Measurements from ENCODE around the gene PRM3.
"Not testable (repeated sequence)": the region's sequence is repeated elsewhere in the genome, so short reads cannot be mapped to it uniquely, and the experiment has no call there.

Gene PRM3

GRCh38 chr16:11303405-11304138 lies 30.1 kb upstream of the PRM3 start:
- no peak for DNase-seq

DNA sequence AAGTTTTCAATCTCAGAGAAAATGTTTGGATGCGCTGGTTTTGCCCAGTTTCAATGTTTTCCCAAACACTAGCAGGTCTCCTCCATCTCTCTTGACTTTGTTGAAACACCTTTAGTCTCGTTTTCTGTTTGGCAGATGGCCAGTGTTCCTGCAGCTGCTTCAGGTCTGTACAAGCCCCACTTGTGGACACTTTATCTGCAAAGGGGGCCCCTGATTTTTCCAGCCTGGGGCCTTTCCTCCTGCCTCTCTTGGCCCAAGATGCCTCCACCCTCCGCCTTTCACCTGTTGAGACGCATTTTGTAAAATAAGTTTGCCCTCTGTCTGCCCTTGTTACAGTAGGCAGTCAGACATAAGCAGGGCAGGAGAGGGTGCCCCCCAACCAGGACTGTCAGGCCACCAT lies 29.5 kb upstream of the PRM3 start:
- DNase-seq = no peak

GRCh38 chr16:11301645-11302501 lies 28.4 kb upstream of the PRM3 start:
- DNase-seq = no peak

DNA sequence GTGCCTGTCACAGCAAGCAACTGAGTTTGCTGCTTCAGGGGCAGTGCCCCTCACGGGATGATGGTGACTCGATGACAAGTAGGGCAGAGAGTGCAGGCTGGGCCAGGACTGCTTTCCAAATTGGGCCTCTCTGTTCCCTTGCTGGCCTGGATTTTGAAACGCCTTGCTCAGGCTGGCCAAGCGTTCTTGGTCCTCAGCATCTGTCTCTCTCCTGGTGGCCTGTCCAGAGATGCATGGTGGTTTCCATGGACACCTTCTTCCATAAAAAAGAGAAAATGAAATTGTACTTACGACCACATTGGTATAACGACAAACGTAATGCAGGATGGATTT lies 27.1 kb upstream of the PRM3 start:
- DNase-seq = no peak

- DNase-seq = no peak
These were observed 26.6 kb upstream of the PRM3 start for GRCh38 chr16:11299865-11300559.

GRCh38 chr16:11298950-11299547 lies 25.6 kb upstream of the PRM3 start:
- not testable (repeated sequence) for DNase-seq

GRCh38 chr16:11298143-11298900 lies 24.9 kb upstream of the PRM3 start:
- no peak for DNase-seq

DNA sequence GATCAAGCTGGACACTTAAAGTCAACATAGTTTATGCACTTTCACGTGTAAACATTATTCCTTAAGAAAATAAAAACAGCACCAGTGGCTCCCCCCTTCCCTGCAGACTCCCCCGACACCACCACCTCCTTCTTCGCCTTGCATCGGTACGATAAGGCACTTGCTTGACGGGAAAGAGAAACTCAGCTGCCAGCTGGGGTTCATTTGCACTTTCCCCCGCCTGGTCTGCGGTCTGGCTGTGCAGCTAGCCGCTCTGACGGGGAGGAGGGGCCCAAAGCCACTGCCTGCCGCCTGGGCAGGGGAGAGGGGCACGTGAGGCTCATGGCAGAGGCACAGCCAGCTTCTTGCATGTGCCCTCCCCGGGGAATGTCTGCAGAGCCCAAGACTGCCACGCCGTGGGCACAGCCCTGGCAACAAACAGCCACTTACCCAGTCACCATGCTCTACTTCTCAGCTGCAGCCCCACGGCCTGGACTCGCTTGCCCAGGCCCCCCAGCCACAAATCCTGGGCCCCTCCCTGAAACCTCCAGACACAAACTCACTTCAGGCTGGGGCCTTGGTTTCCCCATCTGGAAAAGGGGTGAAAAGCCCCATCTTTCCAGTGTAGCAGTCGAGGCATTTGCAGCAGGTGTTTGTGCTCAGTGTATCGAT lies 24.2 kb upstream of the PRM3 start:
- no peak for DNase-seq

GRCh38 chr16:11296706-11297491 lies 23.5 kb upstream of the PRM3 start:
- DNase-seq = no peak

GRCh38 chr16:11296351-11296705 lies 22.9 kb upstream of the PRM3 start:
- DNase-seq = no peak

GRCh38 chr16:11295672-11296071 lies 22.2 kb upstream of the PRM3 start:
- DNase-seq = no peak

GRCh38 chr16:11292076-11292748 lies 18.8 kb upstream of the PRM3 start:
- DNase-seq = no peak

DNA sequence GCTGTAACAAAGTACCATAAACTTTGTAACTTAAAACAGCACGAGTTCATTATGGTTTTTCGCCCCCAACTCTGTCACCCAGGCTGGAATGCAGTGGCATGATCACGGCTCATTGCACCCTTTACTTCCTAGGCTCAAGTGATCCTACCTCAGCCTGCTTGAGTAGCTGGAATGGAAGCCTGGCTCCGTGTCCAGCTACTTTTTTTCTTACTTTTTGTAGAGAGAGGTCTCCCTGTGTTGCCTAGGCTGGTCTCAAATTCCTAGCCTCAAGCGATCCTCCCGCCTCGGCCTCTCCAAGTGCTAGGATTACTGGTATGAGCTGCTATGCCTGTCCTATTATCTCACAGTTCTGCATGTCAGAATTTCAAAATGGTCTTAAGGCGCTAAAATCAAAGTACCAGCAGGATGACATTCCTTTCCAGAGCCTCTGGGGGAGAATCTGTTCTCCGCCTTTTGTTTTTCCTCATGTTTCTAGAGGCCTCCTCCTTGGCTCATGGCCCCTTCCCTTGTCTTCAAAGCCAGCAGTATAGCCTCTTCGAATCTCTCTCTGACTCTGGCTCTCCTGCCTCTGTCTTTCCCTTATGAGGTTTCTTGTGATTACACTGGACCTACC lies 17.8 kb upstream of the PRM3 start:
- DNase-seq = no peak

- DNase-seq = no peak
These were observed 16.9 kb upstream of the PRM3 start for GRCh38 chr16:11290102-11290893.

- DNase-seq = not testable (repeated sequence)
These were observed 16.3 kb upstream of the PRM3 start for GRCh38 chr16:11289696-11290095.

DNA sequence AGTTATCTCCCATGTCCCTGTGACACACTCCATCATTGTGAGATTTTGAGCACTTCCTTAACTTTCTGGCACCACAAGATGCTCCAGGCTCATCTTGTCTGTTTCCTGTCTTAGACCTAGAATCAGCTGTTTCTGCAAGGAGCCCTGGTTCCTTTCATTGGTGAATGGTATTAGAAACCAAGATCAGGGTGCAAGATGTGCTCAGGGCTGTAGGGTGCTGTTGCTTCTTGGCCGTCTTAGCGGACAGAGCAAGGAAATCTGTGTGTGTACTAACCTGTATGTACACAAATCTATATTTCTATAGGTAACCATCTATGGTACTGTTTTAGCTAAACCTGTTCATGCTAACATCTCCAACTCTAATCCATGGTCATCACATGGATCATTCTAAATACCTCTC lies 15.8 kb upstream of the PRM3 start:
- DNase-seq = no peak

DNA sequence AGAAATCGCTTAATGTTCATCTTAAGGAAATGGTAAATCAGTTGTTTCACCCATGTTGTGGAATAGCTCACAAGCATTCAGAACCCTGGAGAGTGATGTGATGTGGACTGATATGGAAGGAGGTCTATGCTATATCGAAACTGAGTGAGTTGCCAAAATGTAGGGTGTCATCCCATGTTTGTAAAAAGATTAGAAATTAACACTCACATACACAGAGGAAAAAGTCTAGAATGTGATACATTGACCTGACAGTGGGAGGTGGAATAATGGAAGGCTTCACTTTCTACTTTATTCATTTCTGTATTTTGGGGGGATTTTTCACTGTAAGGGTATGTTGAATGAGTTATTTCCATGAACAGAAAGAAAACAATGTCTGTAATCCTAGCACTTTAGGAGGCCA lies 12.4 kb upstream of the PRM3 start:
- no peak for DNase-seq

GRCh38 chr16:11283820-11284248 lies 10.4 kb upstream of the PRM3 start:
- DNase-seq = no peak

Data from NCI-H2081 treated with DMSO at 0.1 percent for 48 hours (cell line).